Measurements from ENCODE around the gene U2AF2. TPM values are rescaled to one million over a fixed set of nuclear protein-coding genes. Genes with fewer than 3 reads are reported as not detected.

The U2AF2 gene
- total and polyA plus RNA-seq, 2 experiments from 2014 or later, result 73.1 to 233 TPM

DNA sequence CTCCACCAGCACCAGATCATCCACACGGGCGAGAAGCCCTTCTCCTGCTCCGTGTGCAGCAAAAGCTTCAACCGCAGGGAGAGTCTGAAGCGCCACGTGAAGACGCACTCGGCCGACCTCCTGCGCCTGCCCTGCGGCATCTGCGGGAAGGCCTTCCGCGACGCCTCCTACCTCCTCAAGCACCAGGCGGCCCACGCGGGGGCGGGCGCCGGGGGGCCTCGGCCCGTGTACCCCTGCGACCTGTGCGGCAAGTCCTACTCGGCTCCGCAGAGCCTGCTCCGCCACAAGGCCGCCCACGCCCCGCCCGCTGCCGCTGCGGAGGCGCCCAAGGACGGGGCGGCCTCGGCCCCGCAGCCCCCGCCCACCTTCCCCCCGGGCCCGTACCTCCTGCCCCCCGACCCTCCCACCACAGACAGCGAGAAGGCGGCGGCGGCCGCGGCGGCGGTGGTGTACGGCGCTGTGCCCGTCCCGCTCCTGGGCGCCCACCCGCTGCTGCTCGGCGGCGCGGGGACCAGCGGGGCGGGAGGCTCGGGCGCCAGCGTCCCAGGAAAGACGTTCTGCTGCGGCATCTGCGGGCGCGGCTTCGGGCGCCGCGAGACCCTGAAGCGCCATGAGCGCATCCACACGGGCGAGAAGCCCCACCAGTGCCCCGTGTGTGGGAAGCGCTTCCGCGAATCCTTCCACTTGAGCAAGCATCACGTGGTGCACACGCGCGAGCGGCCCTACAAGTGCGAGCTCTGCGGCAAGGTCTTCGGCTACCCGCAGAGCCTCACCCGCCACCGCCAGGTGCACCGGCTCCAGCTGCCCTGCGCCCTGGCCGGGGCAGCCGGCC, 39.9 kb upstream of the U2AF2 start:
- H3K4me3 Mint-ChIP-seq, result no peak overlapping the region
- no peaks in the 10 kb centered on the region for H3K36me3 ChIP-seq (ENCODE audit: insufficient read depth)
- peaks cover 17% of the 10 kb centered on the region for H3K27me3 Mint-ChIP-seq (ENCODE audit: insufficient read depth, low read depth, poor library complexity)
- no peaks in the 10 kb centered on the region for H3K9me2 ChIP-seq (ENCODE audit: insufficient read depth)
- peaks cover 2% of the 10 kb centered on the region; the same call in 1 of the 2 replicates for H3K79me2 ChIP-seq (replicated peaks; ENCODE audit: insufficient read depth)
- peaks cover 5% of the 10 kb centered on the region for H3K9me3 Mint-ChIP-seq
- peaks cover 18% of the 10 kb centered on the region for H4K20me1 ChIP-seq (replicated peaks; ENCODE audit: insufficient read depth)
- H3K4me1 Mint-ChIP-seq, result 0 out of 3 replicates have a peak, but pooled peaks cover 2% of the 10 kb centered on the region
- no peak overlapping the region for H3K4me3 ChIP-seq
- H3K36me3 Mint-ChIP-seq (ENCODE audit: low read depth), result peaks cover 38% of the 10 kb centered on the region
- H3F3A ChIP-seq (replicated peaks; ENCODE audit: low read depth), result peaks cover 3% of the 10 kb centered on the region; the same call in 1 of the 2 replicates
- ATAC-seq, result peak; percentile 13; the same call in 2 of the 3 replicates
- H3K4me1 ChIP-seq (ENCODE audit: insufficient read depth), result no peaks in the 10 kb centered on the region
- H3K27me3 ChIP-seq (ENCODE audit: insufficient read depth), result no peaks in the 10 kb centered on the region
- DNase-seq (ENCODE audit: low spot score), result peak; percentile 12
- TF ChIP-seq ZNF114 (CRISPR knock-in tag; IDR thresholded peaks at IDR 0.05), result no peak
- H3K4me2 ChIP-seq, result no peak overlapping the region
- H3K27ac Mint-ChIP-seq, result no peak overlapping the region
- H2AFZ ChIP-seq, result no peak overlapping the region
- H3K27ac ChIP-seq (ENCODE audit: low read depth), result no peak overlapping the region

DNA sequence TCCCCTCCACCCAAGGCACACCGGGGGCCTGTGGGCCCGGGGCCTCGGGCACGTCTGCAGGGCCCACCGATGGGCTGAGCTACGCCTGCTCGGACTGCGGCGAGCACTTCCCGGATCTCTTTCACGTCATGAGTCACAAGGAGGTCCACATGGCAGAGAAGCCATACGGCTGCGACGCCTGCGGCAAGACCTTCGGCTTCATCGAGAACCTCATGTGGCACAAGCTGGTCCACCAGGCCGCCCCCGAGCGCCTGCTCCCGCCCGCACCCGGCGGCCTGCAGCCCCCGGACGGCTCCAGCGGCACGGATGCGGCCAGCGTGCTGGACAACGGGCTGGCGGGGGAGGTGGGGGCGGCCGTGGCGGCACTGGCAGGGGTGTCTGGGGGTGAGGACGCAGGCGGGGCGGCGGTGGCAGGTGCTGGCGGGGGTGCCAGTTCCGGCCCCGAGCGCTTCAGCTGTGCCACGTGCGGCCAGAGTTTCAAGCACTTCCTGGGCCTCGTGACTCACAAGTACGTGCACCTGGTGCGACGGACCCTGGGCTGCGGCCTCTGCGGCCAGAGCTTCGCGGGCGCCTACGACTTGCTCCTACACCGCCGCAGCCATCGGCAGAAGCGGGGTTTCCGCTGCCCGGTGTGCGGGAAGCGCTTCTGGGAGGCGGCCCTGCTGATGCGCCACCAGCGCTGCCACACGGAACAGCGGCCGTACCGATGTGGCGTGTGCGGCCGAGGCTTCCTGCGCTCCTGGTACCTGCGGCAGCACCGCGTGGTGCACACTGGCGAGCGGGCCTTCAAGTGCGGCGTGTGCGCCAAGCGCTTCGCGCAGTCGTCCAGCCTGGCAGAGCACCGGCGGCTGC, 39.1 kb upstream of the U2AF2 start:
- peaks cover 45% of the 10 kb centered on the region for H3K36me3 Mint-ChIP-seq (ENCODE audit: low read depth)
- no peak for ATAC-seq

More for the DNA sequence above, 39.1 kb upstream of the U2AF2 start:
- H3K4me3 ChIP-seq, result no peak overlapping the region
- peaks cover 19% of the 10 kb centered on the region for H3K27me3 Mint-ChIP-seq (ENCODE audit: insufficient read depth, low read depth, poor library complexity)
- H3K4me1 ChIP-seq (ENCODE audit: insufficient read depth), result no peaks in the 10 kb centered on the region
- peak; percentile 17 for DNase-seq (ENCODE audit: low spot score)
- 0 out of 2 replicates have a peak, but pooled peaks cover 2% of the 10 kb centered on the region for H3K79me2 ChIP-seq (replicated peaks; ENCODE audit: insufficient read depth)
- H3K4me3 Mint-ChIP-seq, result no peak overlapping the region
- 0 out of 3 replicates have a peak, but pooled peaks cover 2% of the 10 kb centered on the region for H3K4me1 Mint-ChIP-seq
- no peak overlapping the region for H3K4me2 ChIP-seq
- no peak overlapping the region for H3K27ac ChIP-seq (ENCODE audit: low read depth)
- no peaks in the 10 kb centered on the region for H3K9me2 ChIP-seq (ENCODE audit: insufficient read depth)
- TF ChIP-seq EZH2 (IDR thresholded peaks at IDR 0.05; ENCODE audit: low read depth, unreplicated experiment) (no peak), CREB1 (CRISPR knock-in tag; IDR thresholded peaks at IDR 0.05; ENCODE audit: low read depth) (no peak), JUNB (IDR thresholded peaks at IDR 0.05; ENCODE audit: unreplicated experiment) (no peak), ZNF331 (CRISPR knock-in tag; IDR thresholded peaks at IDR 0.05; ENCODE audit: low read depth) (no peak)
- TF ChIP-seq, protein P1, sequence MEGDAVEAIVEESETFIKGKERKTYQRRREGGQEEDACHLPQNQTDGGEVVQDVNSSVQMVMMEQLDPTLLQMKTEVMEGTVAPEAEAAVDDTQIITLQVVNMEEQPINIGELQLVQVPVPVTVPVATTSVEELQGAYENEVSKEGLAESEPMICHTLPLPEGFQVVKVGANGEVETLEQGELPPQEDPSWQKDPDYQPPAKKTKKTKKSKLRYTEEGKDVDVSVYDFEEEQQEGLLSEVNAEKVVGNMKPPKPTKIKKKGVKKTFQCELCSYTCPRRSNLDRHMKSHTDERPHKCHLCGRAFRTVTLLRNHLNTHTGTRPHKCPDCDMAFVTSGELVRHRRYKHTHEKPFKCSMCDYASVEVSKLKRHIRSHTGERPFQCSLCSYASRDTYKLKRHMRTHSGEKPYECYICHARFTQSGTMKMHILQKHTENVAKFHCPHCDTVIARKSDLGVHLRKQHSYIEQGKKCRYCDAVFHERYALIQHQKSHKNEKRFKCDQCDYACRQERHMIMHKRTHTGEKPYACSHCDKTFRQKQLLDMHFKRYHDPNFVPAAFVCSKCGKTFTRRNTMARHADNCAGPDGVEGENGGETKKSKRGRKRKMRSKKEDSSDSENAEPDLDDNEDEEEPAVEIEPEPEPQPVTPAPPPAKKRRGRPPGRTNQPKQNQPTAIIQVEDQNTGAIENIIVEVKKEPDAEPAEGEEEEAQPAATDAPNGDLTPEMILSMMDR (conservative IDR thresholded peaks at IDR 0.05; ENCODE audit: low read depth in 2 of 2), result no peak
- peaks cover 11% of the 10 kb centered on the region for H4K20me1 ChIP-seq (replicated peaks; ENCODE audit: insufficient read depth)
- no peak overlapping the region for H3K27ac Mint-ChIP-seq
- no peaks in the 10 kb centered on the region for H3K27me3 ChIP-seq (ENCODE audit: insufficient read depth)
- peaks cover 5% of the 10 kb centered on the region for H3K9me3 Mint-ChIP-seq
- no peak overlapping the region for H2AFZ ChIP-seq
- peaks cover 3% of the 10 kb centered on the region; the same call in 1 of the 2 replicates for H3F3A ChIP-seq (replicated peaks; ENCODE audit: low read depth)
- no peaks in the 10 kb centered on the region for H3K36me3 ChIP-seq (ENCODE audit: insufficient read depth)

Data from GM23338 (cell line).